ENCODE data around the gene RBKS.

DNA sequence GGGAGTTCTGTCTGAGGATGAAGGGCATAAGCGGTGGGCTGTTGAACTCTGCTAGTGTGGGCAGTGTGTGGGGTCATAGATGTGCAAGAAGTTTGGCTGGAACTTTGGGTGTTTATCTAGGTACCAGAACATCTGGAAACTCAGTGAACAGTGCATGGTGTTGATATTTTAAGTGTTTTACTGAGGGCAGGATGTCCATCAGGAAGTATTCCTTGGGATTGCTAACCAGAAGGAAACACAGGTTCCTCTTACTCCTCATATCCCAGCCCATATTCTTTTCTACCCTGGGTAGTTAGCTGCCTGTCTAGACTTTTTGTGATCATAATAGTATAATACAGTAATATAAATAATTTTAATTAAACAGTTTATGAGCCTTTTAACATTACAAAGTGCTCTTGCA, 15.9 kb upstream of the RBKS start:
- TF ChIP-seq, protein P1, sequence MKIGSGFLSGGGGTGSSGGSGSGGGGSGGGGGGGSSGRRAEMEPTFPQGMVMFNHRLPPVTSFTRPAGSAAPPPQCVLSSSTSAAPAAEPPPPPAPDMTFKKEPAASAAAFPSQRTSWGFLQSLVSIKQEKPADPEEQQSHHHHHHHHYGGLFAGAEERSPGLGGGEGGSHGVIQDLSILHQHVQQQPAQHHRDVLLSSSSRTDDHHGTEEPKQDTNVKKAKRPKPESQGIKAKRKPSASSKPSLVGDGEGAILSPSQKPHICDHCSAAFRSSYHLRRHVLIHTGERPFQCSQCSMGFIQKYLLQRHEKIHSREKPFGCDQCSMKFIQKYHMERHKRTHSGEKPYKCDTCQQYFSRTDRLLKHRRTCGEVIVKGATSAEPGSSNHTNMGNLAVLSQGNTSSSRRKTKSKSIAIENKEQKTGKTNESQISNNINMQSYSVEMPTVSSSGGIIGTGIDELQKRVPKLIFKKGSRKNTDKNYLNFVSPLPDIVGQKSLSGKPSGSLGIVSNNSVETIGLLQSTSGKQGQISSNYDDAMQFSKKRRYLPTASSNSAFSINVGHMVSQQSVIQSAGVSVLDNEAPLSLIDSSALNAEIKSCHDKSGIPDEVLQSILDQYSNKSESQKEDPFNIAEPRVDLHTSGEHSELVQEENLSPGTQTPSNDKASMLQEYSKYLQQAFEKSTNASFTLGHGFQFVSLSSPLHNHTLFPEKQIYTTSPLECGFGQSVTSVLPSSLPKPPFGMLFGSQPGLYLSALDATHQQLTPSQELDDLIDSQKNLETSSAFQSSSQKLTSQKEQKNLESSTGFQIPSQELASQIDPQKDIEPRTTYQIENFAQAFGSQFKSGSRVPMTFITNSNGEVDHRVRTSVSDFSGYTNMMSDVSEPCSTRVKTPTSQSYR (CRISPR knock-in tag; IDR thresholded peaks at IDR 0.05; ENCODE audit: borderline replicate concordance), result no peak
- TF ChIP-seq, protein P2, sequence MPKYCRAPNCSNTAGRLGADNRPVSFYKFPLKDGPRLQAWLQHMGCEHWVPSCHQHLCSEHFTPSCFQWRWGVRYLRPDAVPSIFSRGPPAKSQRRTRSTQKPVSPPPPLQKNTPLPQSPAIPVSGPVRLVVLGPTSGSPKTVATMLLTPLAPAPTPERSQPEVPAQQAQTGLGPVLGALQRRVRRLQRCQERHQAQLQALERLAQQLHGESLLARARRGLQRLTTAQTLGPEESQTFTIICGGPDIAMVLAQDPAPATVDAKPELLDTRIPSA (CRISPR knock-in tag; IDR thresholded peaks at IDR 0.05; ENCODE audit: borderline replicate concordance), result no peak
- TF ChIP-seq TBX3 (IDR thresholded peaks at IDR 0.05; ENCODE audit: borderline replicate concordance) (no peak), ZIK1 (CRISPR knock-in tag; IDR thresholded peaks at IDR 0.05; ENCODE audit: borderline replicate concordance, low read depth) (no peak)

All from HepG2 (cell line).